Gastrocnemius medialis (tissue), 4 donors: ENCODE data around the gene GPRIN3.

ENCODE experiments used
- POLR2A ChIP-seq, 2 donors: fragments of 450-650 bp; IDR thresholded peaks; one replicate each; pipeline ENCODE4 v1.6.1; 2017; ENCODE audit warnings: antibody characterized with exemption in 2 of 2, mild to moderate bottlenecking in 2 of 2, moderate library complexity in 2 of 2
- TF ChIP-seq, protein P1 (sequence below), 5 experiments: fragments of 450-650 bp in 3 of 5; fragments of 200-600 bp in 2 of 5; sonication (generic) in 2 of 5; IDR thresholded peaks in 4 of 5; conservative IDR thresholded peaks in 1 of 5; 1 replicate in 4 of 5; 2 replicates in 1 of 5; pipeline ENCODE4 v1.5.1; 2016 to 2019; ENCODE audit warnings: antibody characterized with exemption in 5 of 5, mild to moderate bottlenecking in 3 of 5, moderate library complexity in 3 of 5

GRCh38 chr4:89303814-89304388 is 3.7 kb downstream of the GPRIN3 start:
- TF ChIP-seq, protein P1, sequence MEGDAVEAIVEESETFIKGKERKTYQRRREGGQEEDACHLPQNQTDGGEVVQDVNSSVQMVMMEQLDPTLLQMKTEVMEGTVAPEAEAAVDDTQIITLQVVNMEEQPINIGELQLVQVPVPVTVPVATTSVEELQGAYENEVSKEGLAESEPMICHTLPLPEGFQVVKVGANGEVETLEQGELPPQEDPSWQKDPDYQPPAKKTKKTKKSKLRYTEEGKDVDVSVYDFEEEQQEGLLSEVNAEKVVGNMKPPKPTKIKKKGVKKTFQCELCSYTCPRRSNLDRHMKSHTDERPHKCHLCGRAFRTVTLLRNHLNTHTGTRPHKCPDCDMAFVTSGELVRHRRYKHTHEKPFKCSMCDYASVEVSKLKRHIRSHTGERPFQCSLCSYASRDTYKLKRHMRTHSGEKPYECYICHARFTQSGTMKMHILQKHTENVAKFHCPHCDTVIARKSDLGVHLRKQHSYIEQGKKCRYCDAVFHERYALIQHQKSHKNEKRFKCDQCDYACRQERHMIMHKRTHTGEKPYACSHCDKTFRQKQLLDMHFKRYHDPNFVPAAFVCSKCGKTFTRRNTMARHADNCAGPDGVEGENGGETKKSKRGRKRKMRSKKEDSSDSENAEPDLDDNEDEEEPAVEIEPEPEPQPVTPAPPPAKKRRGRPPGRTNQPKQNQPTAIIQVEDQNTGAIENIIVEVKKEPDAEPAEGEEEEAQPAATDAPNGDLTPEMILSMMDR (IDR thresholded peaks at IDR 0.05 in 4 of 5, conservative IDR thresholded peaks at IDR 0.05 in 1 of 5) = no peak
- no peak for TF ChIP-seq POLR2A (IDR thresholded peaks at IDR 0.05)
